Left ventricle myocardium inferior (tissue), 1 donor: ENCODE data around the gene NFIA. TPM values are rescaled to one million over a fixed set of nuclear protein-coding genes. Genes with fewer than 3 reads are reported as not detected.

ENCODE experiments used
- DNase-seq: peaks from one replicate; pipeline ENCODE4 v3.0.0-alpha.2; 2020
- H3K27ac ChIP-seq: fragments of 200-600 bp; replicated peaks from 2 replicates; pipeline ENCODE4 v1.8.0; 2021
- H3K27me3 ChIP-seq: fragments of 200-600 bp; 2 replicates; pipeline ENCODE4 v1.8.0; 2021; ENCODE audit warnings: low read depth
- H3K36me3 ChIP-seq: fragments of 200-600 bp; 2 replicates; pipeline ENCODE4 v1.8.0; 2021
- H3K4me1 ChIP-seq: fragments of 200-600 bp; 2 replicates; pipeline ENCODE4 v1.8.0; 2021
- H3K4me3 ChIP-seq: fragments of 200-600 bp; 2 replicates; pipeline ENCODE4 v1.8.0; 2021; ENCODE audit warnings: mild to moderate bottlenecking, moderate library complexity
- H3K9me3 ChIP-seq: fragments of 200-600 bp; replicated peaks from 2 replicates; pipeline ENCODE4 v1.8.0; 2021
- CTCF ChIP-seq: fragments of 200-600 bp; IDR thresholded peaks from 2 replicates; pipeline ENCODE4 v1.8.0; 2021; ENCODE audit warnings: antibody characterized with exemption, mild to moderate bottlenecking, borderline replicate concordance
- intact Hi-C: fragments of 100-400 bp; cut with micrococcal nuclease; formaldehyde crosslinking; loops from one replicate; pipeline ENCODE4 v1.11.0; 2022
- total RNA-seq: library from RNA; stranded (reverse); fragmentation: NEBNext Ultra II Directional; extraction: Animal tissue kit (Norgen Biotek cat#: 25700); gene quantifications from one replicate; pipeline ENCODE4 v1.2.1, GENCODE V29; 2021
- donor health status: DM: no; HTN: yes; CAD: no; lungs with severe emphysema.

The NFIA gene
- total RNA-seq, 1 donor from 2014 or later = 90.2 TPM

DNA sequence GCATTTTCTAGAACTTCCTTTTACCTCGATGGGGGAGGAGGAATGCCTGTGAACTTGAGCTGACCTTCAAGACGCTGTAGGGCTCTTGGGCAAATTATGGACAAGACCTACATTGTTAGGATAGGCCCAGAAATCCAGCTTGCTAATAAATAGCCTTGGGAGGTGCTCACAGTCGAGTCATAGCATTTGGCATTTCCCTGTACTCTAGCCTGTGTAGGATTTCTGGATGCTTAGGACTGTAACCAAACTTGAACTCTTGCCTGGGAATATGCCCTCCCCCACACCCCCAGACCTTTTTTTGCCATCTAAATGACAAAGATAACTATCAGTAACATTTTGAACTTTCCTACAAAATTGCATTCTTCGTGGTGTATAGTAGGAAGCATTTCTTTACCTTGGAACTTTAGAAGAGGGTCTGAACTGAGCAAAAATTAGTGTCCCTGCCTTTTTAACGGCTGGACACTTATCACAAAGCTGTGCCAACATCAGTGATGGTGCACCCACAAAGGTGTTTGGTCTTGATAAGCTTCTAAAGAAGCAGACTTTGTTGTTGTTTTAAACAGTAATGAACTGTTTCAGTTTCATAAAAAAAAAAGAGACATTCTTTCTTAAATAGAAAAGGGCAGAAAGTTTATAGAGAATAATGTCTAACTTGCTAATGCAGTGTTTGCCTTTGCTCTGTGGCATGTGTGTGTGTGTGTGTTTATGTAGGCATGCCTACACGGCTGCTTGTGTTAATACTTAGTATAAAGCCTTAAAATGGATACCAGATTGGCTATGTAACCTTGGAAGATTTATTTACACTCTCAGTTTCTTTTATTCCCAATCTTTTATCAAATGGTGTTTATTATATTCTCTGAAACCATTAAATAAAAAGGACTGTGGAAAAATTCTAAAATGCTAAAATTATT lies 88.2 kb downstream of the NFIA start:
- Histone ChIP-seq H3K27me3 (no peaks in the 10 kb centered on the region), H3K36me3 (no peaks in the 10 kb centered on the region), H3K4me1 (peaks cover 78% of the 10 kb centered on the region), H3K9me3 (no peaks in the 10 kb centered on the region), H3K4me3 (no peak overlapping the region), H3K27ac (peak overlapping the region; percentile 68)
- no peak for DNase-seq
- intact Hi-C loops = no loop called here
- no peak for TF ChIP-seq CTCF

- no peak for DNase-seq
- Histone ChIP-seq H3K27ac (peak overlapping the region; percentile 68), H3K4me3 (no peak overlapping the region), H3K27me3 (no peaks in the 10 kb centered on the region), H3K4me1 (peaks cover 84% of the 10 kb centered on the region), H3K9me3 (no peaks in the 10 kb centered on the region), H3K36me3 (no peaks in the 10 kb centered on the region)
- no peak for TF ChIP-seq CTCF
- intact Hi-C loops = no loop called here
Measured at GRCh38 chr1:61171346-61171745, 89.0 kb downstream of the NFIA start.

GRCh38 chr1:61171974-61172373 lies 89.6 kb downstream of the NFIA start:
- TF ChIP-seq CTCF = no peak
- intact Hi-C loops = no loop called here
- H3K4me1 ChIP-seq = peaks cover 91% of the 10 kb centered on the region
- no peaks in the 10 kb centered on the region for H3K27me3 ChIP-seq
- H3K27ac ChIP-seq = peak overlapping the region; percentile 68
- H3K36me3 ChIP-seq = no peaks in the 10 kb centered on the region
- no peak for DNase-seq
- H3K4me3 ChIP-seq = no peak overlapping the region
- no peaks in the 10 kb centered on the region for H3K9me3 ChIP-seq

DNA sequence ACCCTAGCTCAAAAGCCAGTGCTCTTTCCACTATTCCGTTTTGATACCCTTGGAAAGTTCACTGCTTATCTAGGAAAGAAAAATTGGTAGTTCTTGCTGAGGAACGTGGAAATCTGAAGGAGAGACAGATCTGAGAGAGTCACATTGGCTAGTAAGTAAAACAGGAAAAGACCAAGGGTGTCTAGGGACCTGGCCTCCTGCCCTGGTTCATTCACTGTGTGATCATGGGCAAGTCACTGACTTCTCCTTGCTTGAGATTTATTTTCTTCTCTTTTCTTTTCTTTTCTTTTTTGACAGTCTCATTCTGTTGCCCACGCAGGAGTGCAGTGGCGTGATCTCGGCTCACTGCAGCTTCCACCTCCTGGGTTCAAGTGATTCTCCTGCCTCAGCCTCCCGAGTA lies 90.8 kb downstream of the NFIA start:
- H3K27me3 ChIP-seq = no peaks in the 10 kb centered on the region
- DNase-seq = peak; percentile 68
- no peak for TF ChIP-seq CTCF
- intact Hi-C loops = no loop called here
- no peaks in the 10 kb centered on the region for H3K36me3 ChIP-seq
- peaks cover 96% of the 10 kb centered on the region for H3K4me1 ChIP-seq
- H3K9me3 ChIP-seq = no peaks in the 10 kb centered on the region
- no peak overlapping the region for H3K4me3 ChIP-seq
- H3K27ac ChIP-seq = peak overlapping the region; percentile 68

GRCh38 chr1:61174060-61174795 lies 91.9 kb downstream of the NFIA start:
- Histone ChIP-seq H3K4me1 (peaks cover 96% of the 10 kb centered on the region), H3K27ac (peak overlapping the region; percentile 68)
- intact Hi-C loops = no loop called here

More at GRCh38 chr1:61174060-61174795, 91.9 kb downstream of the NFIA start:
- Histone ChIP-seq H3K27me3 (no peaks in the 10 kb centered on the region), H3K9me3 (no peaks in the 10 kb centered on the region), H3K36me3 (no peaks in the 10 kb centered on the region), H3K4me3 (no peak overlapping the region)
- DNase-seq = no peak
- TF ChIP-seq CTCF = no peak
